ENCODE data around the gene GRIN1. TPM values are rescaled to one million over a fixed set of nuclear protein-coding genes. Genes with fewer than 3 reads are reported as not detected.

Gene GRIN1
- total and polyA plus RNA-seq, 2 of the 8 experiments (the other 6 are each of a cell fraction or from before 2014, with no cell fraction given): 0.48 to 2.1 TPM

- POLR2A ChIA-PET (ENCODE audit: partially characterized antibody): interaction anchor here (1.0 kb wide), 2 partner anchors 61 to 99 kb away, joined by 3 to 4 read pairs; no protein-coding TSS in a partner anchor
- CTCF ChIA-PET (ENCODE audit: partially characterized antibody): interaction anchor here (0.5 to 1.8 kb wide), 13 partner anchors 14 to 113 kb away, joined by 3 to 6 read pairs (median 4); partner anchors contain the start of genes LRRC26, MAN1B1 and RNF224
- H3K27ac ChIP-seq (ENCODE audit: low read depth, low read length): no peak overlapping the region
- peaks cover 15 to 36% (median 30%) of the 10 kb centered on the region in 4 experiments for H3K27me3 ChIP-seq (replicated peaks in 1 of 4; ENCODE audit: control insufficient read depth in 3 of 4, extremely low read depth in 1 of 4, insufficient read depth in 3 of 4, low read length in 3 of 4)
- no peak overlapping the region for H3K23ac ChIP-seq (ENCODE audit: insufficient read length)
- H3K14ac ChIP-seq (ENCODE audit: insufficient read length): no peak overlapping the region
- H2BK20ac ChIP-seq (ENCODE audit: low read length): no peak overlapping the region
- no peak overlapping the region for H2AFZ ChIP-seq (ENCODE audit: low read length)
- H3K4me3 ChIP-seq (ENCODE audit: extremely low read depth in 1 of 4, insufficient read depth in 2 of 4, low read depth in 3 of 4, low read length in 4 of 4): no peak overlapping the region
- no peak overlapping the region for H4K91ac ChIP-seq (replicated peaks; ENCODE audit: insufficient read length, low read length)
- 90% methylated on average over 20 of the region's 21 CpGs; no CpG with 5 or more reads in 1 of the 2 experiments for WGBS, 2 experiments (ENCODE audit: extremely low coverage in 1 of 2, insufficient coverage in 1 of 2, insufficient read length in 1 of 2, insufficient replicate concordance in 2 of 2, low coverage in 1 of 2, low lambda C conversion rate in 2 of 2, missing lambda C conversion rate in 1 of 2)
- H3K56ac ChIP-seq (replicated peaks; ENCODE audit: insufficient read length, low read depth, low read length): no peak overlapping the region
- H3K79me1 ChIP-seq (ENCODE audit: low read depth, low read length): no peaks in the 10 kb centered on the region
- H4K5ac ChIP-seq (ENCODE audit: insufficient read length, low read depth, low read length): no peak overlapping the region
- no peak overlapping the region for H2BK12ac ChIP-seq (ENCODE audit: low read depth, low read length)
- no peak overlapping the region for H3K18ac ChIP-seq (ENCODE audit: extremely low read depth, low read length)
- no peak for TF ChIP-seq CHD1 (IDR thresholded peaks at IDR 0.05; ENCODE audit: low read depth, low read length)
- peak; percentile 2 to 24; a peak in 1 of 4 replicates for TF ChIP-seq RAD21 (IDR thresholded peaks at IDR 0.05 in 1 of 2, conservative IDR thresholded peaks at IDR 0.05 in 1 of 2; ENCODE audit: low read depth in 2 of 2, low read length in 2 of 2)
- H3K4ac ChIP-seq (replicated peaks; ENCODE audit: insufficient read length, low read depth, low read length): no peak overlapping the region
- H3K4me1 ChIP-seq (replicated peaks in 1 of 4; ENCODE audit: control insufficient read depth in 3 of 4, insufficient read depth in 4 of 4, low read length in 3 of 4): peaks cover 0 to 7% (median under 1%) of the 10 kb centered on the region in 4 experiments; a peak in 3 of 7 replicates
- peaks cover 3% of the 10 kb centered on the region; the same call in 1 of the 2 replicates for H3K23me2 ChIP-seq (ENCODE audit: low read depth, low read length)
- no peak overlapping the region for H4K8ac ChIP-seq (ENCODE audit: extremely low read depth, insufficient read depth, low read length)
- H3K36me3 ChIP-seq (ENCODE audit: control insufficient read depth in 2 of 4, insufficient read depth in 4 of 4, low read length in 3 of 4): no peaks in the 10 kb centered on the region
- H3K9me3 ChIP-seq (ENCODE audit: insufficient read depth in 2 of 2, low read depth in 1 of 2, low read length in 1 of 2): no peaks in the 10 kb centered on the region
- no peak overlapping the region for H3K9ac ChIP-seq (replicated peaks in 1 of 4; ENCODE audit: extremely low read depth in 1 of 4, low read depth in 3 of 4, low read length in 3 of 4)
- H3K79me2 ChIP-seq (ENCODE audit: control insufficient read depth in 1 of 2, insufficient read depth in 2 of 2, low read length in 2 of 2): no peaks in the 10 kb centered on the region
- DNase-seq (ENCODE audit: low read depth in 1 of 2, low spot score in 2 of 2) (peak in 1 of 2 experiments; percentile 48), FAIRE-seq (no peak)
- no peak overlapping the region for H2BK120ac ChIP-seq (replicated peaks; ENCODE audit: low read depth, low read length)
- no peak overlapping the region for H2AK5ac ChIP-seq (ENCODE audit: low read depth, low read length)
- H3K4me2 ChIP-seq (ENCODE audit: insufficient read depth in 1 of 2, low read depth in 2 of 2, low read length in 2 of 2): 0 out of 4 replicates have a peak overlapping the region, but pooled peaks of 1 of the 2 experiments have one; percentile 50
- peaks cover 0 to 4% of the 10 kb centered on the region in 2 experiments for H4K20me1 ChIP-seq (replicated peaks in 1 of 2; ENCODE audit: control insufficient read depth in 1 of 2, insufficient read depth in 2 of 2, low read length in 2 of 2)
- H2BK5ac ChIP-seq (ENCODE audit: low read depth, low read length): no peak overlapping the region
- H2BK15ac ChIP-seq (ENCODE audit: low read length): no peak overlapping the region
Observed at GRCh38 chr9:137115394-137116026, 23.4 kb upstream of the GRIN1 start.

Measured in H1 (cell line).